ENCODE data around the gene TMEM121. TPM values are rescaled to one million over a fixed set of nuclear protein-coding genes. Genes with fewer than 3 reads are reported as not detected.

Gene TMEM121
- total RNA-seq (2014; rRNA removed; shearing (Covaris generic); ENCODE audit: low replicate concordance), result 0.18 TPM in 1 of 2 replicates, not detected in the other

DNA sequence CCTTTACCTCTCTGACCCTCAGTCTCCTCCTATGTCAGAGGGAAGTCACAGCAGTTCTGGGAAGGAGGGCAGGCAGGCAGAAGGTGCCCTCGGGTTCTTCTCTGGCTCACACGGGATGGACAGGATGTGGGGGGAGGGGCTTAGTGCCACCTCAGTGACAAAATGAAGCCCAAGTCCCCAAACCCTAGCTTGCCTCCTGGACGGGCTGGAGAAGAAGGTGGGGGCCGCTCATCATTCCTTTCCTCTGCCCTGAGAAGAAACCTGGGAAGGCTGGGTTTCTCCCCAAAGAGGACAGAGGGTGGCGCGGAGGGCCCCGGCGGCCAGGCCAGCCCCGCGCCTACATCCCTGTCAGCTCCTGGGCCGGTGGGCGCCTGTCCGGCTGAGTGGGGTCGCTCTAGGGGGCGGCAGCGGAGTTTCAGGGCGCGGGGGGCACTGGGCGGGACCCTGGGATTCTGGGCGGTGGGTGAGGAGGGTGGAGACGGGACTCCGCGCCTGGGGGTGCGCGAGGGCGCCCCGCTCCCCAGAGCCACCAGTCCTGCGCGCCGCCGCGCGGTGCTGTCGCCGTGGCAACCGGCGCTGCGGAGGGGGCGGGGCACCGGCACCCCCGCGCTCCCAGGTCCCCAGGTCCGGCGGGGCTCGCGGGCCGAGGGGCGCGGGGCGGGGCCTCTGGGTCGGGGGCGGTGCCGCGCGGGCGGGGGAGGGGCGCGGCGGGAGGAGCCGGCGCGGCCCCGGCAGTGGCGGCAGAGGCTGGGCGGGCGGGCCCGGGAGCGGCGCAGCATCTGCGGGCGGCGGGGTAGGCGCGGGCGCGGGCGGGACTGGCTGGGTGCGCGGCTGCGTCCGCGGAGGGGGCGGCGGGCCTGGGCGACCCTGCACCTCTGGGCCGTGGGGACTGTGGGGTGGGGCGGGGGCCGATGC, at the start of gene TMEM121:
TSS of gene TMEM121 (plus strand) at position 723 of the 915 bp plus-strand sequence. CDS start 2,252 bp downstream, outside the sequence.
- Histone ChIP-seq H4K20me1 (ENCODE audit: insufficient read depth, low read depth, low read length) (no peaks in the 10 kb centered on the region), H2AFZ (ENCODE audit: low read length) (no peak within 1 kb of the TSS), H3K27ac (ENCODE audit: low read length) (no peak within 1 kb of the TSS), H3K27me3 (ENCODE audit: low read length) (no peaks in the 10 kb centered on the region), H3K9me2 (replicated peaks; ENCODE audit: insufficient read depth, low read length) (no peaks in the 10 kb centered on the region), H3K79me2 (ENCODE audit: low read length) (no peaks in the 10 kb centered on the region), H3K9me3 (ENCODE audit: low read length) (no peaks in the 10 kb centered on the region), H3K9ac (ENCODE audit: low read length) (no peak within 1 kb of the TSS), H3K4me3 (ENCODE audit: low read length) (no peak within 1 kb of the TSS), H3K36me3 (ENCODE audit: insufficient read depth, low read length) (no peaks in the 10 kb centered on the region), H3K4me1 (ENCODE audit: low read length) (peaks cover 31% of the 10 kb centered on the region), H3K4me2 (ENCODE audit: low read depth, low read length, poor library complexity, severe bottlenecking) (no peak within 1 kb of the TSS)
- DNase-seq, result no peak

DNA sequence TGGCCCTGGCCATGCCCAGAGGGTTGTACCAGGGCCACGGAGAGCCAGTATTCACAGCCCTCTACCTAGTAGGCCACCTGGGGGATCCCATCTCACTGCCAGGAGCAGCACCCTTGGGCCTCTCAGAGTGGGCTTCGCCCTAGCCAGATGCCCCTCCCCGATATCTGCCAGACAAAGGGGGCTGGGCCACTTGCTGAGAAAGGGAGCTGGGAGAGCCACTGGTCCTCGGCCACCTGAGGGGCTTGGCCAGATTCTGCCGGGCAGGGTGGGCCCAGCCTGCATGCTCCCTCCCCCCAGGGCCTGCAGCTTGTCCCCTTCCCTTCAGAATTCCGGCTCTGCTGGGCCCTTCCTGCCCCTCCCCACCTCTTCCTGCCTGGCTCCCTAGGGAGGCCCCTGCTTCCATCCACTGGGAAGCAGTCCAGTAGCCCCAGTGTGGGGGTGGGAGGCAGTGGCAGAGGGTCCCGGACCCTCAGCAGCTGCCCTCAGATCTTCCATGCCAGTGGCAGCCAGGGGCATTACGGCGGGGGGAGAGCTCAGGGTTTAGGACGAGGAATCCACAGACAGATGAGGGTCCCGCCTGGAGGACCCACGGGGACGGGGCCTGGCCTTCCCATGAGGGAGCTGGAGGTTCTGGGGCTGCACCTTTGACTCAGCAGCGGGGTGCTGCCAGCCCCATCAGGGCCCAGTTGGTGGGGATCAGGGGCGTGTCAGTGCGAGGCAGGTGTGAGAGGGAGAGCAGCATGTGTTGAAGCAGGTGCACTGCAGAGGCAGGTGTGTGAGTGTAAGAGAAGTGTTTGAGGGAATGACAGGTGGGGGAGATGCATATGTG, 49.3 kb upstream of the TMEM121 start:
- no peak overlapping the region for H3K4me2 ChIP-seq (ENCODE audit: low read depth, low read length, poor library complexity, severe bottlenecking)
- no peaks in the 10 kb centered on the region for H3K9me3 ChIP-seq (ENCODE audit: low read length)
- no peak overlapping the region for H3K4me3 ChIP-seq (ENCODE audit: low read length)
- no peaks in the 10 kb centered on the region for H3K27me3 ChIP-seq (ENCODE audit: low read length)
- H3K9ac ChIP-seq (ENCODE audit: low read length), result no peak overlapping the region
- H3K79me2 ChIP-seq (ENCODE audit: low read length), result no peaks in the 10 kb centered on the region
- H3K27ac ChIP-seq (ENCODE audit: low read length), result no peak overlapping the region
- H3K4me1 ChIP-seq (ENCODE audit: low read length), result peaks cover 42% of the 10 kb centered on the region
- no peak overlapping the region for H2AFZ ChIP-seq (ENCODE audit: low read length)
- DNase-seq, result no peak
- H3K36me3 ChIP-seq (ENCODE audit: insufficient read depth, low read length), result no peaks in the 10 kb centered on the region
- H3K9me2 ChIP-seq (replicated peaks; ENCODE audit: insufficient read depth, low read length), result no peaks in the 10 kb centered on the region
- peaks cover 13% of the 10 kb centered on the region; the same call in 1 of the 2 replicates for H4K20me1 ChIP-seq (ENCODE audit: insufficient read depth, low read depth, low read length)

DNA sequence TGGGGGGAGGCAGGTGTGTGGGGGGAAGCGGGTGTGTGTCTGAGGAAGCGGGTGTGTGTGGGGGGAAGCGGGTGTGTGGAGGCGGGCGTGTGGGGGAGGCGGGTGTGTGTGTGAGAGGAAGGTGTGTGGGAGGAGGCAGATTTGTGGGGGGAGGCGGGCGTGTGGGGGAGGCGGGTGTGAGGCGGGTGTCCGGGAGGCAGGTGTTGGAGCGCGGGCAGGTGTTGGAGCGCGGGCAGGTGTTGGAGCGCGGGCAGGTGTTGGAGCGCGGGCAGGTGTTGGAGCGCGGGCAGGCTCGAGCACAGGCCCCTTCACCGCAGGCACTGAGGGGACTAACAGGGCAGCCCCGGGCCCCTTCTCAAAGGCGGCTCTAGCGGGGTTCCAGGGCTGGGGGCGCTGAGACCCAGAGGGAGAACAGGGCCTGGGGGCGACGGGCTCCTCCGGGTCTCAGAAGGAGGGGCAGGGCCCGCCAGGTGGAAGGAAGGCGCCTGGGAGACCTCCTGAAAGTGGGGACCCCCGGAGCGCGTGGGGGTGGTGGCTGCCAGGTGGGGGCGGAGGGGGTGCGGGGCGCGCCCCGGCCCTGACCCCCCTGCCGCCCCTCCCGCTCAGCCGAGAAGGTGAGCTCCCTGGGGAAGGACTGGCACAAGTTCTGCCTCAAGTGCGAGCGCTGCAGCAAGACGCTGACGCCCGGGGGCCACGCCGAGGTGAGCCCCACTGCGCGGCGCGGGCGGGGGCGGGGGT, 48.6 kb upstream of the TMEM121 start:
- DNase-seq, result no peak
- H2AFZ ChIP-seq (ENCODE audit: low read length), result no peak overlapping the region
- H3K4me1 ChIP-seq (ENCODE audit: low read length), result peaks cover 42% of the 10 kb centered on the region
- no peaks in the 10 kb centered on the region for H3K36me3 ChIP-seq (ENCODE audit: insufficient read depth, low read length)
- no peaks in the 10 kb centered on the region for H3K27me3 ChIP-seq (ENCODE audit: low read length)
- no peak overlapping the region for H3K9ac ChIP-seq (ENCODE audit: low read length)
- no peak overlapping the region for H3K4me3 ChIP-seq (ENCODE audit: low read length)
- no peak overlapping the region for H3K4me2 ChIP-seq (ENCODE audit: low read depth, low read length, poor library complexity, severe bottlenecking)
- no peaks in the 10 kb centered on the region for H3K9me2 ChIP-seq (replicated peaks; ENCODE audit: insufficient read depth, low read length)
- H4K20me1 ChIP-seq (ENCODE audit: insufficient read depth, low read depth, low read length), result peaks cover 16% of the 10 kb centered on the region; the same call in 1 of the 2 replicates
- H3K27ac ChIP-seq (ENCODE audit: low read length), result no peak overlapping the region
- H3K79me2 ChIP-seq (ENCODE audit: low read length), result no peaks in the 10 kb centered on the region
- H3K9me3 ChIP-seq (ENCODE audit: low read length), result no peaks in the 10 kb centered on the region

DNA sequence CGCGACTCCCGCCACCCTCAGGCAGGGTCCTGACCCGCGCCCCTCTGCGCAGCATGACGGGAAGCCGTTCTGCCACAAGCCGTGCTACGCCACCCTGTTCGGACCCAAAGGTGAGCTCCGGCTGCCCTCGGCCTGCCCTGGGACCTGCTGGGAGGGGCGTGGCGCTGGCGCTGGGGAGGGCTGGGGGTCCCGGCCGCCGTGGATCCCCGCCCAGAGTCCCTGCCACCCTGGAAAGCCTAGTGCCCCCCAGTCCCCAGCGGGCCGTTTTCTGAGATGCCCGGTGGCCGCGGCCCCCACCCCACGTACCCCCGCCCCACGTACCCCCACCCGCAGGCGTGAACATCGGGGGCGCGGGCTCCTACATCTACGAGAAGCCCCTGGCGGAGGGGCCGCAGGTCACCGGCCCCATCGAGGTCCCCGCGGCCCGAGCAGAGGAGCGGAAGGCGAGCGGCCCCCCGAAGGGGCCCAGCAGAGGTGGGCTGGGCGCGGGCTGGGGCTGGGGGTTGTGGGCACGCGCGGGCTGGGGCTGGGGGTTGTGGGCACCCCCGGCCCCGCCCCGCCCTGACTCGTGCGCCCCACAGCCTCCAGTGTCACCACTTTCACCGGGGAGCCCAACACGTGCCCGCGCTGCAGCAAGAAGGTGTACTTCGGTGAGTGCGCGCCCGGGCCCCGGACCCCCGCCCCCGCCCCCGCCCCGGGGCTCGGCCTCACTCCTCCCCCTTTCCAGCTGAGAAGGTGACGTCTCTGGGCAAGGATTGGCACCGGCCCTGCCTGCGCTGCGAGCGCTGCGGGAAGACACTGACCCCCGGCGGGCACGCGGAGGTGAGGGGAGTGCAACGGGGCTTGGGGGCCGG, 47.8 kb upstream of the TMEM121 start:
- DNase-seq, result no peak

DNA sequence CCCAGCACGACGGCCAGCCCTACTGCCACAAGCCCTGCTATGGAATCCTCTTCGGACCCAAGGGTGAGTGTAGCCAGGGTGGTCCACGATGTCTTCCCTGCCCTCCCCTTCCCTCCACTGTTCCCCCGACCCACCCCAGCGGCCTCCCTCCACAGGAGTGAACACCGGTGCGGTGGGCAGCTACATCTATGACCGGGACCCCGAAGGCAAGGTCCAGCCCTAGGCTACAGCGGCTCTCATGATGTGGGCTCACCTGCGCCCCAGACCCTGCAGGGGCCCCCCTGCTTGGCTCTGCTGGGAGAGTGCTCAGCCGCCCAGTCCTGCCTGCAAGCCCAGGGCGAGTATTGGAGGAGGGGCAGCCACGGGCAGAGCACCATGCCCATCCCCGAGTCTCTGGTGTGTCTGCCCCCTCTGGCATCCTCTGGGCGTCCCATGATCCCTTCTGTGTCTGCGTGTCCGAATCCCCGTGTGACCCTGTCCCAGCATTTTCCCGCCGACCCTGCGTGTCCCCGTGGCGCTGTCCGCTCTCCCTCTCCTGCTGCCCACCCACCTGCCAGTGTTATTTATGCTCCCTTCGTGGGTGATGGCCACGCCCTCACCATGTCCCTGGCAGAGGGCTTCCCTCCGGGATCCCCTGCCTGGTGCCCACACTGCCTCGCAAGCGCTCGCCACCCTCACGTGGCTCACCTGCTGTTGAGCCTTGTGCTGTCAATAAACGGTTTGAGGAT, 46.8 kb upstream of the TMEM121 start:
- Histone ChIP-seq H3K4me2 (ENCODE audit: low read depth, low read length, poor library complexity, severe bottlenecking) (no peak overlapping the region), H3K9me3 (ENCODE audit: low read length) (no peaks in the 10 kb centered on the region), H3K79me2 (ENCODE audit: low read length) (no peaks in the 10 kb centered on the region), H3K4me3 (ENCODE audit: low read length) (no peak overlapping the region), H3K4me1 (ENCODE audit: low read length) (peaks cover 28% of the 10 kb centered on the region), H4K20me1 (ENCODE audit: insufficient read depth, low read depth, low read length) (peaks cover 16% of the 10 kb centered on the region; the same call in 1 of the 2 replicates), H3K27ac (ENCODE audit: low read length) (no peak overlapping the region), H3K9ac (ENCODE audit: low read length) (no peak overlapping the region), H3K27me3 (ENCODE audit: low read length) (no peaks in the 10 kb centered on the region), H3K36me3 (ENCODE audit: insufficient read depth, low read length) (no peaks in the 10 kb centered on the region), H2AFZ (ENCODE audit: low read length) (no peak overlapping the region), H3K9me2 (replicated peaks; ENCODE audit: insufficient read depth, low read length) (no peaks in the 10 kb centered on the region)
- DNase-seq, result no peak

More for the DNA sequence above, 47.8 kb upstream of the TMEM121 start:
- H4K20me1 ChIP-seq (ENCODE audit: insufficient read depth, low read depth, low read length), result peaks cover 16% of the 10 kb centered on the region; the same call in 1 of the 2 replicates
- no peaks in the 10 kb centered on the region for H3K9me3 ChIP-seq (ENCODE audit: low read length)
- H3K4me3 ChIP-seq (ENCODE audit: low read length), result no peak overlapping the region
- H3K79me2 ChIP-seq (ENCODE audit: low read length), result no peaks in the 10 kb centered on the region
- no peaks in the 10 kb centered on the region for H3K27me3 ChIP-seq (ENCODE audit: low read length)
- H3K4me1 ChIP-seq (ENCODE audit: low read length), result peaks cover 35% of the 10 kb centered on the region
- H3K27ac ChIP-seq (ENCODE audit: low read length), result no peak overlapping the region
- no peak overlapping the region for H2AFZ ChIP-seq (ENCODE audit: low read length)
- no peak overlapping the region for H3K9ac ChIP-seq (ENCODE audit: low read length)
- H3K4me2 ChIP-seq (ENCODE audit: low read depth, low read length, poor library complexity, severe bottlenecking), result no peak overlapping the region
- H3K9me2 ChIP-seq (replicated peaks; ENCODE audit: insufficient read depth, low read length), result no peaks in the 10 kb centered on the region
- no peaks in the 10 kb centered on the region for H3K36me3 ChIP-seq (ENCODE audit: insufficient read depth, low read length)

DNA sequence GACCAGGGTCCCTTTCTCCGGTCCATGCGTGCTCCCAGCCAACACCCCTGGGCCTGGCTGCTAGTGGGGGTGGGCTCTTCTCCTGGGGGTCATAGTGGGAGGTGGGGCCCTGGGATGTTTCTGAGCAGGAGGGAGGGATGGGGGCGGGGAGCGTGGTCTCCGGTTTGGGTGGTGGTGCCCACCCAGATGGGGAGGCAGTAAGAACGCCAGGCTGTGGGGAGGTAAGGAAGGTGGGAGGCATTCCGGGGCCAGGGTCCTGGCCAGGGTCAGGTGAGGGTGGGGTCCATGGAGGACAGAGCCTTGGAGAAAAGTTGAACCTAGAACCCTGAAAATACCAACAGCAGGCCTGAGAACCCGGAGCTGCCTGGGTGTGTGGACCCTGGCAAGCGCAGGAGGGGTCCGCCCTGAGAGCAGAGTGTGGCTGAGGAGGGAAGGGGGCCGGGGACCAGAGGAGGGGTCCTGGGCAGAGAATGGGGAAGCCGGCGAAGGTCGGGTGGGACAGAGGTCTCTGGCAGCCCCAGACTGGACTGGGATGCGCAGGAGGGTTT, 46.1 kb upstream of the TMEM121 start:
- Histone ChIP-seq H3K4me2 (ENCODE audit: low read depth, low read length, poor library complexity, severe bottlenecking) (no peak overlapping the region), H3K9me3 (ENCODE audit: low read length) (no peaks in the 10 kb centered on the region), H3K4me3 (ENCODE audit: low read length) (no peak overlapping the region), H3K79me2 (ENCODE audit: low read length) (no peaks in the 10 kb centered on the region), H4K20me1 (ENCODE audit: insufficient read depth, low read depth, low read length) (peaks cover 13% of the 10 kb centered on the region; the same call in 1 of the 2 replicates), H3K9me2 (replicated peaks; ENCODE audit: insufficient read depth, low read length) (no peaks in the 10 kb centered on the region), H3K4me1 (ENCODE audit: low read length) (peaks cover 23% of the 10 kb centered on the region), H3K36me3 (ENCODE audit: insufficient read depth, low read length) (no peaks in the 10 kb centered on the region), H3K9ac (ENCODE audit: low read length) (no peak overlapping the region), H3K27me3 (ENCODE audit: low read length) (no peaks in the 10 kb centered on the region), H2AFZ (ENCODE audit: low read length) (no peak overlapping the region), H3K27ac (ENCODE audit: low read length) (no peak overlapping the region)
- no peak for DNase-seq
